ENCODE data around the gene CTNNA3.

The CTNNA3 gene

GRCh38 chr10:66755474-66755873 lies 940.5 kb downstream of the CTNNA3 start:
- DNase-seq: no peak
- no peak for TF ChIP-seq CTCF (IDR thresholded peaks at IDR 0.05; ENCODE audit: low read depth, low read length)

GRCh38 chr10:66752714-66753113 lies 943.3 kb downstream of the CTNNA3 start:
- Histone ChIP-seq H3K36me3 (no peaks in the 10 kb centered on the region), H3K27me3 (no peaks in the 10 kb centered on the region), H3K4me1 (no peaks in the 10 kb centered on the region), H3K4me3 (ENCODE audit: low read depth, low read length) (no peak overlapping the region), H3K9me3 (no peaks in the 10 kb centered on the region)
- TF ChIP-seq CTCF (IDR thresholded peaks at IDR 0.05; ENCODE audit: low read depth, low read length): no peak
- no peak for DNase-seq

More at GRCh38 chr10:66755474-66755873, 940.5 kb downstream of the CTNNA3 start:
- Histone ChIP-seq H3K9me3 (no peaks in the 10 kb centered on the region), H3K4me3 (ENCODE audit: low read depth, low read length) (no peak overlapping the region), H3K27me3 (no peaks in the 10 kb centered on the region), H3K4me1 (no peaks in the 10 kb centered on the region), H3K36me3 (no peaks in the 10 kb centered on the region)

GRCh38 chr10:66748217-66748616 lies 947.8 kb downstream of the CTNNA3 start:
- Histone ChIP-seq H3K36me3 (no peaks in the 10 kb centered on the region), H3K4me1 (no peaks in the 10 kb centered on the region), H3K27me3 (no peaks in the 10 kb centered on the region), H3K4me3 (ENCODE audit: low read depth, low read length) (no peak overlapping the region), H3K9me3 (no peaks in the 10 kb centered on the region)
- no peak for DNase-seq
- no peak for TF ChIP-seq CTCF (IDR thresholded peaks at IDR 0.05; ENCODE audit: low read depth, low read length)

- no peaks in the 10 kb centered on the region for H3K4me1 ChIP-seq
- no peaks in the 10 kb centered on the region for H3K9me3 ChIP-seq
- TF ChIP-seq CTCF (IDR thresholded peaks at IDR 0.05; ENCODE audit: low read depth, low read length): no peak
- no peak overlapping the region for H3K4me3 ChIP-seq (ENCODE audit: low read depth, low read length)
- DNase-seq: no peak
- no peaks in the 10 kb centered on the region for H3K27me3 ChIP-seq
- no peaks in the 10 kb centered on the region for H3K36me3 ChIP-seq
These were observed 948.5 kb downstream of the CTNNA3 start for GRCh38 chr10:66747451-66747850.

GRCh38 chr10:66746711-66747110 lies 949.3 kb downstream of the CTNNA3 start:
- H3K4me1 ChIP-seq: no peaks in the 10 kb centered on the region
- no peaks in the 10 kb centered on the region for H3K36me3 ChIP-seq
- TF ChIP-seq CTCF (IDR thresholded peaks at IDR 0.05; ENCODE audit: low read depth, low read length): no peak
- no peak overlapping the region for H3K4me3 ChIP-seq (ENCODE audit: low read depth, low read length)
- DNase-seq: no peak
- H3K9me3 ChIP-seq: no peaks in the 10 kb centered on the region
- no peaks in the 10 kb centered on the region for H3K27me3 ChIP-seq

GRCh38 chr10:66746246-66746645 lies 949.7 kb downstream of the CTNNA3 start:
- no peak for DNase-seq
- Histone ChIP-seq H3K27me3 (no peaks in the 10 kb centered on the region), H3K4me1 (no peaks in the 10 kb centered on the region), H3K36me3 (no peaks in the 10 kb centered on the region), H3K9me3 (no peaks in the 10 kb centered on the region), H3K4me3 (ENCODE audit: low read depth, low read length) (no peak overlapping the region)
- no peak for TF ChIP-seq CTCF (IDR thresholded peaks at IDR 0.05; ENCODE audit: low read depth, low read length)

Data from BE2C (cell line).